ENCODE results near the gene IRF2BP2.

IRF2BP2 gene

GRCh38 chr1:234614081-234614489 is 4.1 kb upstream of the IRF2BP2 start:
- no peak for DNase-seq
- Histone ChIP-seq H3K4me3 (ENCODE audit: low read depth, low read length) (peak overlapping the region; percentile 82; the same call in 1 of the 2 replicates), H3K27me3 (ENCODE audit: insufficient read depth, low read depth, severe bottlenecking) (no peaks in the 10 kb centered on the region), H3K36me3 (0 out of 2 replicates have a peak, but pooled peaks cover 2% of the 10 kb centered on the region), H3K27ac (peak overlapping the region; percentile 97), H3K9me3 (ENCODE audit: severe bottlenecking) (no peaks in the 10 kb centered on the region)
- no peak for TF ChIP-seq CTCF (IDR thresholded peaks at IDR 0.05; ENCODE audit: low read depth, low read length)

GRCh38 chr1:234613128-234613875 is 3.3 kb upstream of the IRF2BP2 start:
- no peak for DNase-seq
- Histone ChIP-seq H3K27ac (peak overlapping the region; percentile 97), H3K27me3 (ENCODE audit: insufficient read depth, low read depth, severe bottlenecking) (no peaks in the 10 kb centered on the region)

GRCh38 chr1:234612352-234613127 is 2.6 kb upstream of the IRF2BP2 start:
- peak; percentile 75 for DNase-seq
- peaks cover 15% of the 10 kb centered on the region for H3K36me3 ChIP-seq
- no peaks in the 10 kb centered on the region for H3K9me3 ChIP-seq (ENCODE audit: severe bottlenecking)
- peak overlapping the region; percentile 97 for H3K27ac ChIP-seq
- H3K4me3 ChIP-seq (ENCODE audit: low read depth, low read length): peak overlapping the region; percentile 82
- TF ChIP-seq CTCF (IDR thresholded peaks at IDR 0.05; ENCODE audit: low read depth, low read length): no peak
- no peaks in the 10 kb centered on the region for H3K27me3 ChIP-seq (ENCODE audit: insufficient read depth, low read depth, severe bottlenecking)

More at GRCh38 chr1:234613128-234613875, 3.3 kb upstream of the IRF2BP2 start:
- TF ChIP-seq CTCF (IDR thresholded peaks at IDR 0.05; ENCODE audit: low read depth, low read length): no peak
- no peaks in the 10 kb centered on the region for H3K9me3 ChIP-seq (ENCODE audit: severe bottlenecking)
- peaks cover 7% of the 10 kb centered on the region for H3K36me3 ChIP-seq
- H3K4me3 ChIP-seq (ENCODE audit: low read depth, low read length): peak overlapping the region; percentile 82

- peak overlapping the region; percentile 82 for H3K4me3 ChIP-seq (ENCODE audit: low read depth, low read length)
- no peaks in the 10 kb centered on the region for H3K27me3 ChIP-seq (ENCODE audit: insufficient read depth, low read depth, severe bottlenecking)
- TF ChIP-seq CTCF (IDR thresholded peaks at IDR 0.05; ENCODE audit: low read depth, low read length): no peak
- DNase-seq: peak; percentile 74
- peak overlapping the region; percentile 97 for H3K27ac ChIP-seq
- H3K36me3 ChIP-seq: peaks cover 21% of the 10 kb centered on the region
- H3K9me3 ChIP-seq (ENCODE audit: severe bottlenecking): no peaks in the 10 kb centered on the region
Measured at GRCh38 chr1:234611847-234612351, 1.9 kb upstream of the IRF2BP2 start.

GRCh38 chr1:234611225-234611846 is 1.4 kb upstream of the IRF2BP2 start:
- DNase-seq: peak; percentile 96
- no peaks in the 10 kb centered on the region for H3K27me3 ChIP-seq (ENCODE audit: insufficient read depth, low read depth, severe bottlenecking)
- TF ChIP-seq CTCF (IDR thresholded peaks at IDR 0.05; ENCODE audit: low read depth, low read length): peak; percentile 37; the same call in 1 of the 2 replicates
- H3K36me3 ChIP-seq: peaks cover 27% of the 10 kb centered on the region
- no peaks in the 10 kb centered on the region for H3K9me3 ChIP-seq (ENCODE audit: severe bottlenecking)
- peak overlapping the region; percentile 82 for H3K4me3 ChIP-seq (ENCODE audit: low read depth, low read length)
- H3K27ac ChIP-seq: peak overlapping the region; percentile 97

Measured in WERI-Rb-1 (cell line).